T-helper 9 cell (primary cell): ENCODE data around the gene TMPRSS6.

ENCODE experiments used
- DNase-seq: peaks from one replicate; pipeline ENCODE4 v3.0.0-alpha.2; 2020
- total RNA-seq, 2 donors: gene quantifications; one replicate each; lab custom pipeline; 2026; lab: John Stamatoyannopoulos, UW

TMPRSS6 gene
- 0.24 to 0.84 reads per million in 2 donors for total RNA-seq

GRCh38 chr22:37109242-37109917, at the start of gene TMPRSS6:
Gene TMPRSS6 (minus strand): TSS chr22:37109713. CDS start chr22:37103417, 6,296 bp downstream.
- no peak for DNase-seq

DNA sequence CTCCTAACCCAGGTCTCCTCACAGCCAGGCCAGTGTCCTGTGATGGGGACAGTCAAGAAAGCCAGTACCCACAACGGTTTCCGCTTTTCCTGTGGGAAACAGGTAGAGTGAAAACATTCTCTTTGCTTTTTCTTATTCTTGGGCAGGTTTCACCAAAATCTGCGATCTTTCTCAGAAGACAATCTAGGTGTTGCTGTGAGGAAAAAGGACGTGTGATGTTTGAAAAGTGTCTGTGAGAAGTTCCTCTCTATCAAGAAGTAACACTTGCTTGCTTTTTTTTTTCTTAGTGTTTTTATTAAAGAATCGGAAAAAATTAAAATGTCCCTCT, 49.4 kb upstream of the TMPRSS6 start:
- DNase-seq = no peak

DNA sequence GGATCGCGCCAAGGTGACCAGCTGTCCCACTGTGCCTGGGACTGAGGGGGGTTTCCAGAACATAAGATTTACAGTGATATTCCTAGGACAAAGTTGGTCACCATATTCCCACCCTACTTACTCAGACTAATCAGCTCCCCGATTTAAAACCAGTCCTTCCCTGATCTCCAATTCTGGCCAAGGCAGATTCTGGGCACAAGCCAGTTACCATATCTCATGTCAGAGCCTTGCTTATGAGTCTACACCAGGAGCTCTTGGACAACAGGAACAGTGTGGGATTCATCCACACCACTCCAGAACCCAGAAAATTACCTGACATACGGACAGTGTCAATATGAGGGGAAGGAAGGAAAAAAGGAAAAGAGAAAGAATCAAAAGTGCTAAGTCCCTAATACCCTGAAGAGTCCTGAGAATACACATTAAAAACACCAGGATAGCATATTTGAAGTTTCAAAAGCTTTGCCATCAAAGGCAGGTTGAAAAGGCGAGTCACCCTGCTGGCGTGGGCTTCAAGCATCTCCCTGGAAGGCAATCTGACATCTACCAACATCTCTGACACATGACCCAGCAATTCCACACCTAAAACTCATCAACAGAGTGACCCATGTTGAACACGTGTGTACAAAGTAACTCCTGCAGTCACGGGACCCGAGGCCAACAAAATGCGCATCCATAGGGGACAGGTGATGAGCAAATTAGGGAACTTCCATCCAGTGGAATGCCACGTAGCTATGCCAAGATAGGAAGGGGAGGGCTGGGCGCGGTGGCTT, 48.2 kb upstream of the TMPRSS6 start:
- DNase-seq = no peak

DNA sequence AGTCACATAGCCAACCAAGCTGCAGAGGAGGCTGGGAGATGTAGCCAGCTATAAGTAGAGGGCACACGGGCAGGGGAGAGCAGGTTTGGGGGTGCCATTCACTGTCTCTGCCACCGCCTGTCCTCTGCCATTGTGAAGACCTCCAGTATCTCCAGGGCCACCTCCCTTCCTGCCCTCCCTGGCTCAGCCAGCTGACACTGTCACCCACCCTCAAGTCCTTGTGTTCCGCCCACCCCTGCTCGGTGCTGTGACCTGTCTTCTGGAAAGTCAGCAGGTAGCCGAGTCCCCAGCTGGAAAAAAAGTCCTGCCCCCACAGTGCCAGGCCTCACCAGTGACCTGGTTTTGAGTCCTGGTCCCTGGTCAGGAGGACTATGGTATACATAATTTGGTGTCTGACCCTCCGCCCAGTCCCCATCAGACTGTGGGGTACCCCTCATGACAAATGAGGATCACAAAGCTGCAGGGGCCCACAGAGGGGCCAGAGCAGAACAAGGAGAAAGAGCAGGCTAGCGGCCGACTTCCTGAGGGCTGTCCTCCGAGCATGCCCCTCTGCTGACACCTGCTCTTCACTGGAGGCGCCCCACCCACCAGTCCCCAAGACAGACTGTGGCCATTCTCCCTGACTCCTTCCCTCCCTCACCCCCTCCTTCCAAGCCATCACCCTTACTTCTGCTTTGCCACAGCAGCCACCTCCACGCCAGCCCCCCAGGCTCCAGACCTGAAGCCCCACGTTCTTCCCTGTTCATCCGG, 47.3 kb upstream of the TMPRSS6 start:
- no peak for DNase-seq

DNA sequence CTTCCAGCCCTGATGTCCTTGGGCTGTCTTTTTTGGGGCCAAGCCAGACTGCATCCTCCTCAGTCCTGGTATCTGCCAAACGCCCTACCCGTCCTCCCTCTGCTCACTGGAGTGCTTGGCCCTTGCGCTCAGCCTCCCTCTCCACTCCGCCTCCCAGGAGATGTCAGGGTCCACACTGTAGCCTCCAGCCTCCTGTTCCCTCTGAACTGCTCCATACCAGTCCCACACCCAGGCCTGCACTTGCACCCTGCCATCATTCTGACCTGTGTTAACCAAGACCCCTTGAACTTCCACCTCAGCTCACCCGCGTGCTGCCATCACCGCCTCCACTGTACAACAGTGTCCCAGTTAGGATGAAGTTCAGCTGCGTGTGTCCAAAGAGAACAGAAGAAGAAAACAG, 46.5 kb upstream of the TMPRSS6 start:
- no peak for DNase-seq

GRCh38 chr22:37154925-37155712, 45.6 kb upstream of the TMPRSS6 start:
- no peak for DNase-seq

DNA sequence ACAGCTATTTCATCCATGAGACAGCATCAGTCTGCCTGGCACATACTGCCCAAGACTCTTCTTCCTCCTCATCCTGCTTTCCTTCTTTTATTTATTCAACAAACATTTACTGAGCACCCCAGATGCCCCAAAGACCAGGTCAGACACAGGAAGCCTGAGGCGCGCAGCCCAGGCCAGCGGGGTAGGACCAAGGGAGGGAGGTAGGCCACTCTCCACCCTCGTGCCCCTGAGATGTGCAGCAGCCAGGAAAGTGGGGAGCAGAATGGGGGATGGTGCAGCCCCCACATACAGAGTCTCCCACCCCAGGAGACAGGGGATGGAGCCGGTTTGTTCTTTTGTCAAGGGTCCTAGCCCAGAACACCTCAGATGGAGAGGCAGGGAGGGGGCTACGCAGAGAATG, 44.4 kb upstream of the TMPRSS6 start:
- no peak for DNase-seq

GRCh38 chr22:37151401-37151800, 41.9 kb upstream of the TMPRSS6 start:
- no peak for DNase-seq

DNA sequence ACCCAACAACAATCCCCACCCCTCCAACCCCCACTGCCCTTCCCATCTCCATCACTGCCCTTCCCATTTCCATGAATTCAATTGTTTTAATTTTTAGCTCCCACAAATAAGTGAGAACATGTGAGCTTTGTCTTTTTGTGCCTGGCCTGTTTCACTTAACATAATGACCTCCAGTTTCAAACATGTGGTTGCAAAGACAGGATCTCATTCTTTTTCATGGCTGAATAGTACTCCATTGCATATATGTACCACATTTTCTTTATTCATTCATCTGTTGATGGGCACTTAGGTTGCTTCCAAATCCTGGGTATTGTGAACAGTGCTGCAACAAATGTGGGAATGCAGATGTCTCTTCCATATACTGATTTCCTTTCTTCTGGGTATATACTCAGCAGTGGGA, 41.2 kb upstream of the TMPRSS6 start:
- no peak for DNase-seq

DNA sequence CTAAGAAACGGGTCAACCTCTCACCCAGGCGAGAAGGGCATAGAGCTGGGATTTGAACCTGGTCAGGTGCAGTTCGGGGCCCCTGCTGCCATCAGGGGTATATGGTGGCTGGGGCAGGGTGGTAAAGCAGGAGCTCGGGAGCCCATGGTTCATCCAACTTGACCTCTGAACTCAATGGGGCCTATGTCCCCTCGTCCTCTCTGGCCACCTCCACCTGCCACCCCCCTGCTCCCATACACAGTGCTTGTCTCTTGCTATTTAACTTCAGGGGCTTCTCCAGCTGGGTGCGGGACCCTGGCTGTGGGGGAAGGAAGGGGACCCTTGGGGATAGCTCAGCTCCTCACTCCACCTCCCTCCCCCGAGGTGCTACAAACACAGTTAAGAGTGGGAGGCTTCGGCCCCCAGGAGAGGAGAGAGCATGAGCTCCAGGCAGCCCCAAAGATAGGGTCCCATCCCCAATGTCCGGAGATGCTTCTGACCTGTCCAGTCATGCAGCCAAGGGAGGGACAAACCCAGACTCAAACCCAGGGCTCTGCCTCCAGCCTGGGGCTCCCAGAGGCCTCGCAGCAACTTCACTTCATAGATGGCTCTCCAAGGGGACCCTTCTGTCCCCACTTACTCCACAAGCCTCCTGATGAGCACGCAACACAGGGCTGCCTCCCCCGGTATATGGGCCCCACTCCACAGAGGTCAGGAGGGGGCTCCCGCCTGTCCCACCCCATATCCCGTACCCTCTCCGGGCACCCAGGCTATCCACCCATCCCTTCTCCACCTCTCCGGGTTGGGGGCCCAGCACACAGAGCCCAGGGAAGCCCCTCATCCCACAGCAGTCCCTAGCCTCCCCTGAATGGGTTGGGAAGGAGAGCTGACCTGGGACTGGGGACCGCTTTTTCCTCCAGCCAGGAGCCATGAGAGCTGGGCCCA, 39.5 kb upstream of the TMPRSS6 start:
- DNase-seq = no peak

DNA sequence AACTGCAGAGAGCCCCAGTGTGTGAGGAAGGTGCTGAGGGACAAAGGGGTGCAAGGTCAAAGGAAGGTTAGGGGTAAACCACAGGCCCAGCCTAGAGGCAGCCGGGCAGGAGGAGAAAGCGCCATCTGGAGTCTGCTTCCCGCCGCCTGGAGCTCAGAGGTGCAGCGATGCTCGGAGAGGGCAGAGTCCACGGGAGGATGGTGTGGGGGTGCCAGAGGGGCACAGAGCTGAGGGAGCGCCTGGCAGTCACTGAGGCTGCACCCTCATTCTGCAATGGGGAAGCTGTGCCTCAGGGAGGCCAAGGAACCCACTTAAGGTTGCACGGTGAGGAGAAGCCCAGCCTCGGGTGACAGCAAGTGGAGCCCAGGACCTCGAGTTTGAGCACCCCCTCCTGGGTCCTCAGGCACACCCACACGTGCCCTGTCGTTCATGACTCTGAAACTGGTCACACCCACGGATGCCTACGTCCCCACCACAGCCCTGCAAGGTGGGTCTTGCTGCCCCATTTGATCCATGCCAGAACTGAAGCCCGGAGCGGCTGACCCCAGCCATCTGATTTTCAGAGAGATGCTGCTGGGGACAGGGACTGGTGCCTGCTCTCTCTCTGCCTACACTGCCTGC, 38.6 kb upstream of the TMPRSS6 start:
- no peak for DNase-seq

- DNase-seq = no peak
Observed at GRCh38 chr22:37147186-37147990, 37.9 kb upstream of the TMPRSS6 start.

- DNase-seq = no peak
Observed at GRCh38 chr22:37146507-37147180, 37.1 kb upstream of the TMPRSS6 start.

GRCh38 chr22:37146051-37146385, 36.5 kb upstream of the TMPRSS6 start:
- DNase-seq = no peak

DNA sequence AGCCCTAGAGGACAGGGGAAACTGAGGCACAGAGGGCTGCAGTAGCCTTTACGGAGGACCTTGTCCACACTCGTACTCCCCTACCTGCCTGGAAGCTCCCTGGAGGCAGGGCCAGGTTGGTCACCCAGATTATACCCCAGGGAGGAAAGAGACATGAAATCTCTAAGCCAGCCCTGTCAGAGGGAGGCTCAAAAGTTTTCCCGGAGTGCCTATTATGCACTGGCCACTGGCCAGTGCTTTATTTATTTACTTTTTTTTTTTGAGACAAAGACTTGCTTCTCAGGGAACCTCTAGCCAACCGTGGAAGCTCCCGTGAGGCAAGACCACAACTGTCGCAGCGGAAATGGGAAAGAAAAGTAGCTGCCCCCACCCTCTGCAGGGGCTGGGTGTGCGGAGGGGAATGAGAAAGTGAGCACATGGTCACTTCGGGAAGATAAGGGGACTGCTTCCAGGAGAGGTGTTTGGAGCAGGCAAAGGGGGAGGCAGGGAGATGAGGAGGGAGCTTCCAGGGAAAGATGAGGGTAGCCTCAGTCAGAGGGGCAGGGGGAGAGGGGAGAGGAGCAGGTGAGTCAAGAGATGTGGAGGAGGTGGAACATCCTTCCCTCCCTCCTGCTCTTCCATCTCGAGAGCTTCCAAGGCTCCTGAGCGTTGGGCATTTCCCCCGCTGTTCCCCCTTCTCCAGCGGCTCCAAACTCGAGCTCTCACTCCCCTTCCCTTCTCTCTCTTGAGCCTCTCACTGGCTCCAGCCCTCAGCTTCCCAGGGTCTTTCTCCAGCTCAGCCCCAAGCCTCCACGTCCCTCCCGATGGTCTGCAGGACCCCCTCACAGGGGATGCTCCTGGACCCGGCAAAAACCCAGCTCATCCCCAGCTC, 35.9 kb upstream of the TMPRSS6 start:
- no peak for DNase-seq

GRCh38 chr22:37144180-37144554, 34.7 kb upstream of the TMPRSS6 start:
- DNase-seq = no peak

GRCh38 chr22:37141971-37142370, 32.5 kb upstream of the TMPRSS6 start:
- no peak for DNase-seq

GRCh38 chr22:37141476-37141875, 32.0 kb upstream of the TMPRSS6 start:
- no peak for DNase-seq
